H9 (cell line): ENCODE data around the gene MED25. TPM values are rescaled to one million over a fixed set of nuclear protein-coding genes. Genes with fewer than 3 reads are reported as not detected.

Experiments used
- DNase-seq: peaks from one replicate; pipeline ENCODE4 v3.0.0-alpha.2; 2017
- H2AFZ ChIP-seq: one replicate; pipeline ENCODE4 v1.6.1; 2013; ENCODE audit warnings: mild to moderate bottlenecking, low read length, control low read depth, moderate library complexity
- H2AK5ac ChIP-seq: 2 replicates; pipeline ENCODE4 v1.6.1; 2013; ENCODE audit warnings: low read length, control low read depth, mixed read lengths; ENCODE audit not compliant: insufficient read length
- H2BK120ac ChIP-seq: one replicate; pipeline ENCODE4 v1.6.1; 2013; ENCODE audit warnings: low read depth, mild to moderate bottlenecking, low read length, control low read depth, inconsistent platforms; ENCODE audit not compliant: poor library complexity, severe bottlenecking
- H2BK12ac ChIP-seq: 2 replicates; pipeline ENCODE4 v1.6.1; 2013; ENCODE audit warnings: low read length, control low read depth, mixed read lengths, low read depth; ENCODE audit not compliant: insufficient read length
- H2BK15ac ChIP-seq: 2 replicates; pipeline ENCODE4 v1.6.1; 2013; ENCODE audit warnings: low read depth, low read length, control low read depth
- H2BK20ac ChIP-seq: one replicate; pipeline ENCODE4 v1.6.1; 2013; ENCODE audit warnings: low read depth, mild to moderate bottlenecking, low read length, control low read depth, inconsistent platforms; ENCODE audit not compliant: poor library complexity, severe bottlenecking
- H2BK5ac ChIP-seq: 2 replicates; pipeline ENCODE4 v1.6.1; 2013; ENCODE audit warnings: low read length, control low read depth, mixed read lengths; ENCODE audit not compliant: insufficient read length
- H3K14ac ChIP-seq: 2 replicates; pipeline ENCODE4 v1.6.1; 2013; ENCODE audit warnings: low read length, control low read depth; ENCODE audit not compliant: insufficient read depth
- H3K18ac ChIP-seq: 2 replicates; pipeline ENCODE4 v1.6.1; 2013; ENCODE audit warnings: low read depth, mild to moderate bottlenecking, mixed read lengths, low read length, control low read depth; ENCODE audit not compliant: insufficient read length
- H3K23ac ChIP-seq: 2 replicates; pipeline ENCODE4 v1.6.1; 2013; ENCODE audit warnings: low read length, control low read depth, mixed read lengths, low read depth; ENCODE audit not compliant: insufficient read length
- H3K23me2 ChIP-seq: 2 replicates; pipeline ENCODE4 v1.6.1; 2013; ENCODE audit warnings: low read depth, mild to moderate bottlenecking, mixed read lengths, low read length, control low read depth; ENCODE audit not compliant: insufficient read length, poor library complexity, severe bottlenecking
- H3K27ac ChIP-seq: 2 replicates; pipeline ENCODE4 v1.5.1; 2013; ENCODE audit warnings: low read length, control low read depth, mixed read lengths, low read depth; ENCODE audit not compliant: insufficient read length
- H3K27me3 ChIP-seq: 2 replicates; pipeline ENCODE4 v1.6.1; 2013; ENCODE audit warnings: low read length, control low read depth, inconsistent platforms; ENCODE audit not compliant: insufficient read depth
- H3K4ac ChIP-seq: 2 replicates; pipeline ENCODE4 v1.6.1; 2013; ENCODE audit warnings: low read depth, mild to moderate bottlenecking, control low read depth, inconsistent platforms, low read length, moderate library complexity
- H3K4me1 ChIP-seq: 2 replicates; pipeline ENCODE4 v1.6.1; 2013; ENCODE audit warnings: low read length, control low read depth, inconsistent platforms; ENCODE audit not compliant: insufficient read depth
- H3K4me2 ChIP-seq: 2 replicates; pipeline ENCODE4 v1.6.1; 2013; ENCODE audit warnings: low read length, control low read depth, mixed read lengths; ENCODE audit not compliant: insufficient read length, insufficient read depth
- H3K56ac ChIP-seq: 2 replicates; pipeline ENCODE4 v1.6.1; 2013; ENCODE audit warnings: low read depth, mild to moderate bottlenecking, mixed read lengths, low read length, control low read depth; ENCODE audit not compliant: insufficient read length
- H3K79me1 ChIP-seq: 2 replicates; pipeline ENCODE4 v1.6.1; 2013; ENCODE audit warnings: low read depth, mild to moderate bottlenecking, moderate library complexity, low read length, control low read depth, inconsistent platforms; ENCODE audit not compliant: insufficient read depth, poor library complexity, severe bottlenecking
- H3K79me2 ChIP-seq: 2 replicates; pipeline ENCODE4 v1.6.1; 2013; ENCODE audit warnings: low read length, control low read depth, inconsistent platforms; ENCODE audit not compliant: insufficient read depth
- H3K9ac ChIP-seq: 2 replicates; pipeline ENCODE4 v1.6.1; 2013; ENCODE audit warnings: low read length, control low read depth, mixed read lengths; ENCODE audit not compliant: insufficient read length; ENCODE audit errors: extremely low read depth
- H3K9me3 ChIP-seq: one replicate; pipeline ENCODE4 v1.6.1; 2013; ENCODE audit warnings: low read depth, low read length, inconsistent platforms; ENCODE audit not compliant: control insufficient read depth
- H3T11ph ChIP-seq: one replicate; pipeline ENCODE4 v1.6.1; 2013; ENCODE audit warnings: mild to moderate bottlenecking, low read length, control low read depth, inconsistent platforms
- H4K20me1 ChIP-seq: one replicate; pipeline ENCODE4 v1.6.1; 2013; ENCODE audit not compliant: control insufficient read depth, insufficient read length, insufficient read depth
- H4K5ac ChIP-seq: 2 replicates; pipeline ENCODE4 v1.6.1; 2013; ENCODE audit warnings: low read depth, mild to moderate bottlenecking, mixed read lengths, low read length, control low read depth; ENCODE audit not compliant: insufficient read length
- H4K8ac ChIP-seq: replicated peaks from 2 replicates; pipeline ENCODE4 v1.6.1; 2013; ENCODE audit warnings: low read length, control low read depth, mixed read lengths, low read depth; ENCODE audit not compliant: insufficient read length
- H4K91ac ChIP-seq: 2 replicates; pipeline ENCODE4 v1.6.1; 2013; ENCODE audit warnings: low read depth, mild to moderate bottlenecking, moderate library complexity, mixed read lengths, low read length, control low read depth; ENCODE audit not compliant: insufficient read length
- H3K27ac Mint-ChIP-seq, 3 experiments: 2 replicates in 2 of 3; 3 replicates in 1 of 3; pipeline ENCODE4 v1.8.0; 2020 to 2021; ENCODE audit warnings: mixed read lengths in 3 of 3, mild to moderate bottlenecking in 1 of 3, moderate library complexity in 1 of 3
- H3K27me3 Mint-ChIP-seq: 2 replicates; pipeline ENCODE4 v1.8.0; 2021; ENCODE audit warnings: low read depth, mild to moderate bottlenecking, moderate library complexity, mixed read lengths
- H3K36me3 Mint-ChIP-seq, 3 experiments: 2 replicates in 2 of 3; 3 replicates in 1 of 3; pipeline ENCODE4 v1.8.0; 2020 to 2021; ENCODE audit warnings: low read depth in 3 of 3, mixed read lengths in 3 of 3; ENCODE audit not compliant: insufficient read depth in 1 of 3
- H3K4me1 Mint-ChIP-seq, 2 experiments: 2 replicates each; pipeline ENCODE4 v1.8.0; 2020; ENCODE audit warnings: mixed read lengths in 2 of 2
- H3K4me3 Mint-ChIP-seq, 2 experiments: 2 replicates in 1 of 2; 3 replicates in 1 of 2; pipeline ENCODE4 v1.8.0; 2020 to 2021; ENCODE audit warnings: mild to moderate bottlenecking in 2 of 2, mixed read lengths in 2 of 2, moderate library complexity in 1 of 2
- H3K9me3 Mint-ChIP-seq, 2 experiments: 2 replicates in 1 of 2; 3 replicates in 1 of 2; pipeline ENCODE4 v1.8.0; 2020; ENCODE audit warnings: mild to moderate bottlenecking in 2 of 2, mixed read lengths in 2 of 2, moderate library complexity in 1 of 2
- WGBS: extraction: QIAGEN DNeasy Blood & Tissue Kit; methylation state at CpG from one replicate; pipeline ENCODE4 v1.1.7; 2013; ENCODE audit warnings: missing lambda C conversion rate, low lambda C conversion rate, mixed read lengths; ENCODE audit not compliant: insufficient read length; ENCODE audit errors: extremely low coverage; 5-methylcytosine and 5-hydroxymethylcytosine counted together
- total RNA-seq: library from RNA; stranded (reverse); gene quantifications from 2 replicates; pipeline ENCODE4 v1.2.1, GENCODE V29; 2021
- TF ChIP-seq, protein P1 (sequence below): fragments of 200-600 bp; sonication (generic); conservative IDR thresholded peaks from 3 replicates; pipeline ENCODE4 v1.8.0; 2021; ENCODE audit warnings: antibody characterized with exemption, mild to moderate bottlenecking

MED25 gene
- total RNA-seq, 1 experiment from 2014 or later = 77.5 TPM

DNA sequence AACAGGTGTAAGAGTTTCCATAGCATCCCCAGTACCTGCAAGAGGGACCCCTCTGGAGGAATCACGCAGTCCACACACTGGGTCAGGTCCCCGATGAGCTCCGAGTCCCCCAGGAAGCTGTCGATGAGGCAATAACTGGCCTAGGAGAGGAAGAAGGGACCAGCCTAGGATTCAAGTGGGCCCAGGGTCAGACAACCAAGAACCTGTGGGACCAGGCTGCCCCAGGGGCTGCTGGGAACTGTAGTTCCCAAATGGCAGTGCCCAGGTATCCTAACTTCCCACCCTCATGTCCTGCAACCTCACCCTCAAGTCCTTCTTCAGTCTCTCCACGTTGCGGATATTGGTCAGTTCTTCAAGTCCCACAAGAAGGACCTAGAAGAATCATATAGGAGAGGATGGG, 6.8 kb upstream of the MED25 start:
- Histone ChIP-seq H3K27ac (no peak overlapping the region), H3K23ac (no peak overlapping the region), H4K20me1 (no peaks in the 10 kb centered on the region), H3K18ac (no peak overlapping the region), H4K91ac (no peak overlapping the region), H3K79me2 (no peaks in the 10 kb centered on the region), H3K9ac (no peak overlapping the region), H3K27me3 (no peaks in the 10 kb centered on the region), H2BK20ac (no peak overlapping the region), H2BK12ac (no peak overlapping the region), H3K23me2 (peaks cover 13% of the 10 kb centered on the region), H2BK120ac (no peak overlapping the region), H2BK5ac (no peak overlapping the region), H2AK5ac (no peak overlapping the region), H3K14ac (no peak overlapping the region), H3K4me1 (peaks cover 3% of the 10 kb centered on the region), H2BK15ac (no peak overlapping the region), H4K5ac (no peak overlapping the region), H3T11ph (no peak overlapping the region), H3K79me1 (no peaks in the 10 kb centered on the region), H3K4ac (no peak overlapping the region), H3K9me3 (no peaks in the 10 kb centered on the region), H2AFZ (no peak overlapping the region), H3K56ac (no peak overlapping the region), H3K4me2 (no peak overlapping the region), H4K8ac (no peak overlapping the region)
- no CpG with 5 or more reads among the region's 6 CpGs for WGBS
- H3K27me3 Mint-ChIP-seq = peaks cover 7% of the 10 kb centered on the region
- peaks cover 16 to 35% of the 10 kb centered on the region in 2 experiments for H3K4me1 Mint-ChIP-seq
- no peak for DNase-seq
- TF ChIP-seq, protein P1, sequence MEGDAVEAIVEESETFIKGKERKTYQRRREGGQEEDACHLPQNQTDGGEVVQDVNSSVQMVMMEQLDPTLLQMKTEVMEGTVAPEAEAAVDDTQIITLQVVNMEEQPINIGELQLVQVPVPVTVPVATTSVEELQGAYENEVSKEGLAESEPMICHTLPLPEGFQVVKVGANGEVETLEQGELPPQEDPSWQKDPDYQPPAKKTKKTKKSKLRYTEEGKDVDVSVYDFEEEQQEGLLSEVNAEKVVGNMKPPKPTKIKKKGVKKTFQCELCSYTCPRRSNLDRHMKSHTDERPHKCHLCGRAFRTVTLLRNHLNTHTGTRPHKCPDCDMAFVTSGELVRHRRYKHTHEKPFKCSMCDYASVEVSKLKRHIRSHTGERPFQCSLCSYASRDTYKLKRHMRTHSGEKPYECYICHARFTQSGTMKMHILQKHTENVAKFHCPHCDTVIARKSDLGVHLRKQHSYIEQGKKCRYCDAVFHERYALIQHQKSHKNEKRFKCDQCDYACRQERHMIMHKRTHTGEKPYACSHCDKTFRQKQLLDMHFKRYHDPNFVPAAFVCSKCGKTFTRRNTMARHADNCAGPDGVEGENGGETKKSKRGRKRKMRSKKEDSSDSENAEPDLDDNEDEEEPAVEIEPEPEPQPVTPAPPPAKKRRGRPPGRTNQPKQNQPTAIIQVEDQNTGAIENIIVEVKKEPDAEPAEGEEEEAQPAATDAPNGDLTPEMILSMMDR = no peak
- H3K9me3 Mint-ChIP-seq = no peaks in the 10 kb centered on the region; a peak in 2 of 5 replicates
- H3K36me3 Mint-ChIP-seq = peaks cover 7 to 17% (median 14%) of the 10 kb centered on the region in 3 experiments; a peak in 6 of 7 replicates
- H3K27ac Mint-ChIP-seq = no peak overlapping the region
- peak overlapping the region in 1 of 2 experiments; percentile 56; a peak in 3 of 5 replicates for H3K4me3 Mint-ChIP-seq
